GM19239 (cell line): ENCODE measurements around the gene SLIT3.

Experiments
- DNase-seq: peaks from one replicate; pipeline ENCODE4 v3.0.0; 2011; ENCODE audit warnings: low spot score; ENCODE audit not compliant: insufficient read length
- FAIRE-seq: peaks from 2 replicates; lab custom pipeline; 2011; peaks lifted over from hg19 to GRCh38; lab: Jason Lieb, UNC

SLIT3 gene

DNA sequence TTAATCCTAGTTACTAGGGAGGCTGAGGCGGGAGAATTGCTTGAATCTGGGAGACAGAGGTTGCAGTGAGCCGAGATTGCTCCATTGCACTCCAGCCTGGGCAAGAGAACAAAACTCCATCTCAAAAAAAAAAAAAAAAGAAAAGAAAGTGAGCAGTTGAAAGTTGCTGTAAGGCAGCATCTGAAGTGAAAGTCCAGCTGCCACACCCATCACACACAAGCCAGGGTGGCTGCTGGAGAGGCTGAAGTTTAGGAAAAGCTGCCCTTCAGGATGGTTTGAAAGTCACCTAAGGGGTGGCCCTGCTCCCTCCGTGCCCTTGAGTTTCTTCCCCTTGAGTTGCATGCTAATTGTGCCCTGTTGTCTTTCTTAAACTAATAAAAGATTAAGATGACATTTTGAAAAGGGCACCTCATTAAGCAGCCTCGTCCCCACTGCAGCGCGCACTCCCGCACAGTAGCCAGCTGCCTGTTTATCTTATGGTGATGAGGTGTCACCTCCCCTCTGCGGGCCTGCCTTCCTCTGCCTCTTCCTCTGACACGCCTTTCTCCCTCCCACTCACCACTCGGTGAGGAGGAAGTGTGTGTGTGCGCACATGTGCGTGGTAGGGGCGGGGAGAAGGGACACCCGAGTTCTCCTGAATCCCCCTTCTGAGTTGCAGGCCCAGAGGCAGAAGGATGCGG is 617.6 kb downstream of the SLIT3 start:
- FAIRE-seq (no peak), DNase-seq (no peak)

DNA sequence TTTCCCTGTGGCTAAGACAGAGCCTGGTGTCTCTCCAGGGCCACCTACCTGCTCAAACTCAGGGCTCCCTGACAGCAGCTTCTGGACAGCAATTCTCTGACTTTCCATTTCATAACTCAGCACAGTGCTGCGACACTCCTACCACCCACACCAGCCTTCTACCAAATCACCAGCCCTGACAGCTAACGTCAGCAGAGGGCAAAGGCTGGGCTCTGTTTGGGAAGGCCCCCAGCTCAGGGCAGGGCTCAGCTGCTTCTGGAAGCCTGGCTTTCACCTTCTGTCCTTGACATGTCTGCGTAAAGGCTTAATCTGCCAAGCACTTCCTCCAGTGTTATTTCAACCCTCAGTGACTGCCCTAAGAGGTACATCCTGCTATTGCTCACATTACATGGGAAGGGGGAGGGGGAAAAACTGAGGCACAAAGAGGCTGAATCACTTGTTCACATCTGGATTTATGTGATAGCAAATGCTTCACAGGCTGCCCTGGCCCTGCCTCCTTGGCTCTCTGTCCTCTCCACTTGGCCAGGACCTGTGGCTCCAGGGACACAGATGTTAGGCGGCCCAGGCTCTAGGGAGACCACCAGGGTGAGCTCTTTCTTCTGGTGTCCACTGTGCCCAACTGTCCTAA is 619.3 kb downstream of the SLIT3 start:
- DNase-seq (no peak), FAIRE-seq (no peak)

DNA sequence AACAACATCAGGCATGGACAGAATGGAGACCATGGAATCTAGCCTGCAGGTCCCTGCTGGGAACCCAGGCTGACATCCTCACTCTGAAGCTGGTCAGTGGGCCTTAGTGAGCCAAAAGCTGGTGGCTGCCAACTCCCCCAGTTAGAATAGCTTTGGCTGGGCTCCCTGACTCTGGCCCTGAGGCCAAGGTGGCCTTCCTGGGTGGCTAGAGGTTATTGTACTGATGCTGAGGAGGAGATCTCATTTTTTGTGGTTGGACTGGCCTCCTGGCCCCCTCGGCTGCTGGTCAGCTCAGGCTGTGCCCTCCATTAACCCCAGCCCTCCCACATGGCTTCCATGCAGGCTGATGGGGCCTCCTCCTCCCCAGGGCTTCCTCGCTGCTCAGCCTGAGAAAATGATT is 620.5 kb downstream of the SLIT3 start:
- no peak for DNase-seq

DNA sequence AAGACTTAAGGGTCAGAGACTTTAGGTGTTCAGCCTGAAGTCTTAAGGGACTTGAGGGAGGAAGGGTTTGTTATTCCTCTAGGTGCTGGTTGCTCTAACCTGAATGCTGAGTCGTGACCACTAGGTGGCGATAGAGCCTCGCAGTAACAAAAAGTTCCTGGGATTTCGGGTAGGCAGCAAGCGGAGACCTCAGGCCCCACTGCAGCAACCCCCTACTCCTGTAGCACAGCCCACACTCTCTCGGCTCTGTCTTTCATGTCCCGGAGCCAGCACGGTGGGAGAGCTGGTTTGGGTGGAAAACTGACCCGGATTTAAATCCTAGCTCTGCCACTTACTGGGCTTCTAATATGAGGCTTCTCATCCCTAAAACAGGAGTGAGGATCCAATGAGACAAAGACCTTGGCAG is 621.4 kb downstream of the SLIT3 start:
- FAIRE-seq (peak; percentile 89), DNase-seq (peak; percentile 63)

More for the DNA sequence above, 620.5 kb downstream of the SLIT3 start:
- no peak for FAIRE-seq

DNA sequence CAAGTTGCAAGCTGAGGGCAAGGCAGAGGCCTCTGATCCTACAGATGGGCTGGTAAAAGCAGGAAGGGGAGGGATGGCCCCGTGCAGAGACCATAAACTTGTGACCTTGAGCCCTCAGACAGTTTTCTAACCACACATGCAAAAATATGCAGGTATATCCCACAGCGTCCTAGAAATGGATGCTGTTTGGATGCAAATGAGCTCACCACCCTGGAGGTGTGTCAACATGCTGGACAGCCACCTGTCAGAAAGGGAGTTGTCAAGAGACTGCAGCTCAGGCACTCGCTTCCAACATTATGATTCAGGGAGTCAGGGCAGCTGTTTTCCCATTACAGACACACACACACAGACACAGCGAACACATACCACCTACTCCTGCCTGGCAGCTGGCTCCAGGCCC is 624.4 kb downstream of the SLIT3 start:
- no peak for FAIRE-seq
- no peak for DNase-seq

DNA sequence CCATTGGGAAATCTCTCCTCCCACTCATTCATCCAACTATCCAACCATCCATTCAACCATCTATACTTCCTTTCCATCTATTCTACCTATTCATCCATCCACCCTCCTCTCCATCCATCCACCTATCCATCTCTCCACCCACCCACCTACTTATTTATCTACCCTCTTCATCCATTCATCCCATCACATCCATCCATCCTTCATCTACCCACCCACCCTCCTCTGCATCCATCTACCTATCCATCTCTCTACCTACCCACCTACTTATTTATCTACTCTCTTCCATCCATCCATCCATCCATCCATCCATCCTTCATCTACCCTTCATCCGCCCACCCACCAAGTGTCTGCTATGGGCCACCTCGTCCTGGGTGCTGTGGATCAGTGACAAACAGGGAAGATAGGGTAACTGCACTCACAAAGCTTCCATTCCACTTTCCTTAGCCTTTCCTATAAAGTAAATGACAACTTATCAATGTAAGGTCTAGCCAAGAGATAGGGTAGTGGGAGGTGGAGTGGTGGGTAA is 625.0 kb downstream of the SLIT3 start:
- FAIRE-seq (no peak), DNase-seq (no peak)

DNA sequence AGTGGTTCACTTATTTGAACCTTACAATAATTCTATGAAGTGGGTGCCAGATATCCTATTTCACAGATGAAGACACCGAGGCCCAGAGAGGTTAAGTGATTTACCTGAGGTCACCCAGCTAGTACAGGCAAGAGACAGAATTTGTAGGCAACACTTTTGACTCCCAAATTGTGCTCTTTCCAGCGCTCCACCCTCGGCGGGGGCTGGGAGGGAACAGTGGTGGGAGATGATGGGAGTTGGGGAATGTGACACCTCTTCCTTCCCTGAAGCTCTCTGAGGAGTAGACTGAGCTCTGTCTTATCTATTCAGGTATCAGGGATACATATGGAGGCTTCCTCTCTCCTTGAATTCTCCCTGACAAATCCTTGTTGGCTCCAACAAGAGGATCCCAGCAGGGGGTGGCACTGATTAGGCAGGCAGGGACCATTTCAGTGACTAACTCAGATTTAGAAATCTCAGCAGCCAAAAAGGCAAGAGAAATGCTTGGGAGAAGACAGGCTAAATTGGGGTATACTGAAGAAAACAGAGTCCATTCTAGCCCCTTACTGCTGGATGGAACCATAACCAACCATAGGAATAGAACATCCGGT is 626.0 kb downstream of the SLIT3 start:
- FAIRE-seq (no peak), DNase-seq (no peak)

DNA sequence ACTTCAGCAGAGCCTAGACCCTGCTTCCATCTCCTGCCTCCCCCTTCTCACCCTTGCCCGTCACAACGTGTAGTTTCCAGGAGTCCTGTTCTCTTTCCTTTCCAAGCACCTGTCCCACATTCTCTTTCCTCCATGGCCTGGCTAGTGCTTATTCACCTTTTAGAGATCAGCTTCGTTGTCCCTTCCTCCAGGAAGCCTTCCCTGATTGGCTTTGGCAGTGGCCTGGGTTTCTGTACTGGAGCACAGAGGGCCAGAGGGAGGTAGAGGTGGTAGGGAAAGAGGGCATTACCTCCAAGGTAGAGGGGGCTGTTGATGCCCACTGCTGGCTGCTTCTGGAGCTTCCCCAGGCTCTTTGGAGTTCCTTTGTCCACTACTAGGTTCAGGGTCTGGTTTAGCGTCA is 628.1 kb downstream of the SLIT3 start:
- DNase-seq (no peak), FAIRE-seq (no peak)

DNA sequence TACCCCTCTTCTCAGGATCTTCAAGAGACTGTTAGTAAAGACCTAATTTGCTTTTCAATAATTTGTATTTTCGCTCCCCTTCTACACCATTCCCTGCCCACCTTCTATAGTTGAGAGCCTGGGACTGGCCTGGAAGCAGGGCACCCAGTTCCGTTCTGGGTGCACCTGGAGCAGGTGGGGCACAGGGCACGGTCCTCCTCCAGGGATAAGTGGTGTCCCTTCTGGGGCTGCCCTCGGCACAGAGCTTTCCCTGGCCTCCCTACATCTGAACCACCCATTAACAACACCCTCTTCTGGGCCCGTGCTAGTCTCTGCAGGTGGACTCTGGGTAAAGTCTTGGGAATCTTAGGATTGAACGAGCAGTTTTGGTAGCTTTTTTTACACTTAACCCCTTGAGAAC is 628.9 kb downstream of the SLIT3 start:
- DNase-seq (no peak), FAIRE-seq (no peak)

DNA sequence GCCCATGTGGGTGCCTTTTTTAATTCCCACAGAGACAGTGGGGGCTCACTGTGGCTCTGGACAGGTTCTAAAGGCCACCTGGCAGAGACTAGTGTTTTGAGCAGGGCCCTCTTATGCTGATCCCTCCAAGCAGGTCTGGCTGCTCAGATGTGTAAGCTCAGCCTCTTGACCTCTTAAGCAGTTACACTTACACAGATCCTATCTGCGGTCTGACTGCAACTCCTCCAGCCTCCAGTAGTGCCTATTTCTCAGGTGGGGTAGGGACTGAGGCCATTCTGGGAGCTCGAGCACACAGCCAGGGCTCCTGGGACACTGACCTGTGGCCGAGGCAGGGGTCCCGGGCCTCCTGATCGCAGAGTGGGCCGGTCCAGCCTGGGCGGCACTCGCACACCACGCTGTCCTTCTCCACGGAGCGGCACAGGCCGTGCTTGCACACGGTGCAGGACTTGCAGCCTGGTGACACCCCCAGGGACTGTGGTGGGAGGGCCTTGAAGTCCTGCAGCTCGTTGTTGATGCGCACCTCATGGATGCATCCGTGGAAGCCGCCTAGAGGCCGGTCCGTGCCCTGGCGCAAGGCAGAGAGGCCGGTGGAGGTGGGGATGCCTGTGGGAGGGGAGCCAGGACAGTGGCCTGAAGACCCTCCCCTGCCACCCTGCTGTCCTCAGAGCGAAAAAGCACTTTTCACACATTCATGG is 629.9 kb downstream of the SLIT3 start:
- no peak for FAIRE-seq
- DNase-seq: no peak

DNA sequence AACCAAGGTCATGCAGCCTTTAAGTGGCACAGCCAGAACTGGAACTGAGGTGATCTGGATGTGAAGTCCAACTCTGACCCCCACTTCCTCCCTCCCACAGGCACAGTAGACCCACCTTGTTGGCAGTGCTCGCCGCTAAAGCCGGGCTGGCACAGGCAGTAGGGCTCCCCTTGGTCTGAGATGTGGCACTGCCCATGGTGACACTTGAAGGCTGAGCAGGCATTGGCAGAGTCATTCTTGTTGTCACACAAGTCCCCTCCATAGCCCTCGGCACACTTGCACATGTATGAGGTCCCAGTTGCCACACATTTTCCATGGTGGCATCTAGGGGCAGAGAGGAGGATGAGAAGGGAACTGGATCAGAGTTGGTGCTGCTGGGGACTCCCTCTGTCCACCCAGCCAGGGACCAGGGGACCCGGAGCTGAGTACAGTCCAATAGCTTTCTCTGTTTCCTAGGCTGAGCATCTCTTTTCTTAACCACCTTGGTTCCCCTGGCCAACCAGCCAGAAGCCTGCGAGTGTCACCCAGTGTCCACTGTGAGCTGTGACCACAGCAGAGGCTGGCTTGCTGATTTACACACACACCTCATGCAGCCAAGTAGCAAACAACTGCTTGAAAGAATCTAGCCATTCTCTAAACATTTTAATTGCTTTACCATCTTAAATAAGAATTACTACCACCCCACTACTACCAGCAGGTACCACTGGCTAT is 631.1 kb downstream of the SLIT3 start:
- no peak for FAIRE-seq
- no peak for DNase-seq

DNA sequence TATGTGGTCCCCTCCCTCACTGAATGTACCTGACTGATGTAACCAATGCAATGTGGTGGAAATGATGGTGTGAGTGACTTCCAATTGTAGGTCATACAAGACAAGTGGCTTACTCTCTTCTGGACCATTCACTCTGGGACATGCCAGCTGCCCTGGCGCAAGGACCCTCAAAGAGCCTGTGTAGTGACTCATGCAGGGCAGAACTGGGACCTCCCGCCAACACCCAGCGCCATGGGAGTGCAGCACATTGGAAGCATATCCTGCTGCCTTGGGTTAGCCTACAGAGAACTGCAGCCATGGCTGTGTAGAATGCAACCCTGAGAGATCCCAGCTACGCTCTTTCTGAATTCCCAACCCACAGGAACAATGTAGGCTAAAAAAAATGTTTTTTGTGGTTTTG is 631.8 kb downstream of the SLIT3 start:
- DNase-seq (no peak), FAIRE-seq (no peak)

DNA sequence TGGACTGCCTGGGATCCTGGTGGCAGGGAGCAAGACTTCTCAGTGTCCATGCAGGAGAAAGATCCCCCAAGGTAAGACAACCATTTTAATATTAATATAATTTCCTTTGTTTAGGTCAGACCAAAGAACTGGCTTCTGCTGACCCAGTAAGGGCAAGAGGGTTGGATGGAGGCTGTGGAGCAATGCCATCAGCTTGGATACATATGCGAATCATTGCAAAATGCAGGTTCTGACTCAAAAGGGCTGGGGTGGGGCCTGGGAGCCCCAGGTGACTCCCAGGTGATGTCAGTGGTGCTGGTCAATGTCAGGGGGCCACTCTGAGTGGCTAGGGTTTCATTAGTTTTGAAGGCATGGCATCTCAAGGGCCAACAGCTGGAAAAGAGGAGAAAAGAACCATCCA is 632.9 kb downstream of the SLIT3 start:
- DNase-seq: no peak
- FAIRE-seq: no peak

DNA sequence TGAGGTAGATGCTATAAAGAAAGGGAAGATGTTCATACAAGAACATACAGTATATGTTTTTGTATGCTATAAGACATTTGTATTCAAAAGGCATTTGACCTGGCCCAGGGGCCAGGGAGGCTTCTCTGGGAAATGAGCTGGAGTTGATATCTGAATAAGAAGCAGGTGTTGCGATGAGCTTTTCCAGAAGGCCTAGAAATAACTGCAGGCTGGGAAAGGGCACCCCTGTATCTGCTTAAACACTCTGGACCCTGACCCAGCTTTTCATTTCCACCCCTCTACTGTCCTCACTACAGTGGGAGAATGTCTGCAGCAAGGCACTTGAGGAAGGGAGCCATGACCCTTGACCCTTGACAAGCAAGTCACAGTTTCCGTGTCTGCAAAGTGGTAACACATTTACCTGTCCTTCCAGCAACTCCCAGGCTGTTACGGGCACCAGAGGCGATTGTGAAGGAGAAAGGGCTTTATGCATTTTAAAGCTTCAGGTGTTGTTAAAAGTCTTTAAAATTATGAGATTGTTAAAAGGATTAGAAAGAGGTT is 633.6 kb downstream of the SLIT3 start:
- no peak for DNase-seq
- no peak for FAIRE-seq

DNA sequence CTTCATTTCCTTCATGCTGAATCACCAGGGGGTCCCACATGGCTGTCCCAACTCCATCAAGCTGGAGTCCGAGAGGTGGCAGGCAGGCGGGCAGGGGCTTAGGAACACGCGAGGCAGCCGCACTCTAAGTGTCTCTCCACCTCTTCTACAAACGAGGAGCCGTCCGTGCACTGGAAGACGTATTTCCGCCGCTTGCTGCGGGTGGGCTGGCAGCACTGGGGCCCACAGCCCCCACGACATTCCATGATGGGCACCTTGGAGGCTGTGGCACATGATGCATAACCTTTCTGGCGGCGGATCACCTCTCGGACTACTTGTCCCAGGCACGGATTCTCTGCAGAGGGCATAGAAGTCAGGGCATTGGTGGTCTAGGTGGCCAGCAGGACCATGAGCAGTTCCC is 634.6 kb downstream of the SLIT3 start:
- FAIRE-seq (no peak), DNase-seq (no peak)

DNA sequence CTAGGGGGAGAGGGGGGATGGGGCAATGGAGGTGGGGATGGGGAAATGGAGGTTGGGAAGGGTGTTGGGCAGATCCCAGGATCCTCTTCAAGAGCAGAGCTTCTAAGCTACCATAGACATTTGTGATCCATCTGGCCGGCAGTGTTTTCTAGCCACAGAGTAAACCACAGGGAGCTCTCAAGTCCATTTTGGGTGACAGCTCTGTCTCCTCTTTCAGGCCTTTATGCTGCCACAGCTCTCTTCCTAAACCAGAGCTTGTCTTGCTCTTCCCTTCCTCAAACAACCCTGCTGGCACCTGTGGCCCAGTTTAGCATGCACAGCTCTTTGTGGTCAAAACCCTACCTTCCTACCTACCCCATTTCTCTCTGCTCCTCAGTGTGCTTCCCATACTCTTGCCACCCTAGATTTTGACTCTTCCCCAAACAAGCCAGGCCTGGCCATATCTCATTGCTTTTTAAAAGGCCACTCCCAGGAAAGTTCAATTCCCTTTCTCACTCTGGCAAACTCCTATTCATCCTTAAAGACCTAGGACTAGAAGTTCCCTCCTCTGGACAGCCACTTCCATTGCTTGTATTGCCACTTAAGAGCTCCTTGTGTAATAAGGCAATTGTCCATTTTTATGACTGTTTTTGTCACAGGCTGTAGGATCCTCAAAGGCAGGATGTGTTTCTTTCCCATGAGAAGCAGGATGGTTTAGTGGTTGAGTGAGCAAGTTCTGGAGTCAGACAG is 637.5 kb downstream of the SLIT3 start:
- FAIRE-seq (no peak), DNase-seq (no peak)

DNA sequence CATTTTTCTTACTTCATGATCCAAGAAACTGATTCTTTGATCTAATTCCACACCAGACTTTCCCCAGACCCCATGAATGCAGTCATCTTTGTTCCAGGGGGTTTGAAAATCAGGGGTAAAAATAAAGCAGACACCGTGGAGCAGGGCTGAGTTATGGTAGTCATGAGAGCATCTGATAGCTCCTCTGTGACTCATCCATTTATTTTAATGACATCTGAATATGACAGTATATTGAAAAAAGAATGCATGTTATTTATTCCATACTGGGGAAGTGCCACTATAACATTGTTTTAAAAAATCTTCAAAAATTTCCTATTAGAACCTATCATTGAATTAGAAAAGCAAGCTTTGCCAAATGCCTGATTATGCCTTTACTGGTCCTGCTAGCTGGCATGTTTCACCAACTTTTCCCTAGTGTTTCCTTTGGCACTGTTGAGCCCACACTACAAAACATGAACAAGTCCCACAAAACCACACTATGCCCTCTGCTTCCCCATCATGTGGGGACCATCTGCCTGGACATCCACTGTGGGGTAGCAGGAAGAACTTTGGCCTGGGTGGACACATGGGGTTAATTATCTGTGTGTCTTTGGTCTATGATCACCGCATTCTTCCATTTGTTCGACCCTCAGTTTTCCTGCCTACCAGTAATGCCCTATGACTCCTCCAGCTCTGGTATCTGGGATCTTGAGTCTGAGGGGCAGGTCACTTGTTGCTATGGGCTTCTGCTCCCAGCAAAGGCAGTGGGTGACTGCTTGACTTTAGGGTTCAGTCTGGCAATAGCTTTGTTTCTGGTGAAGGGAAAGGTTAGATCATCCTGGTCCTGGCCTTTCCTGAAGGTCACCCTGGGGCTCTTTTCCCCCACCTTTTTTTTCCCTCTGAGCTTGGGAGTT is 639.1 kb downstream of the SLIT3 start:
- no peak for FAIRE-seq
- DNase-seq: no peak

DNA sequence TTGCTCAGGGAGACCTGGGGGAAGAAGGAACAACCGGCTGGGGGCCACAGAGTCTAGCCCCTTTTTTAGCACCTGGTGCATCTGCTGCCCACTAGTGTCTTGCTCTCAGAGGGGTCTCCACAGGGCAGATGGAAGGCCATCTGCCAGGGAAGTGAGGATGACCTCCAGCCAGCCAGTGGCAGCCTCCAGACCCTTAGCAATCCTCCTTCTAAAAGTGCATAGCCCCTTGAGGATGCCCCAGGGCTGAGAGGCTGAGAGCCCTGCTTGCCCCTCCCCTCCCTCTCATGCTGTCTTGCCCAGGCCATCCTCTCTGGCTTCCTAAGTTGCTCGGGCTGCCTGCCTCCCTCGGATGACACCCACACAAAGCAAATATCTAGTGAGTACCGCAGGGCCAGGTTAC is 640.2 kb downstream of the SLIT3 start:
- DNase-seq (no peak), FAIRE-seq (no peak)
